CMK (cell line): ENCODE results near the gene HOXB1.
"Not testable (repeated sequence)": the region's sequence is repeated elsewhere in the genome, so short reads cannot be mapped to it uniquely, and the experiment has no call there.

Experiments
- DNase-seq: peaks from one replicate; pipeline ENCODE4 v3.0.0-alpha.2; 2010; ENCODE audit warnings: low read depth

HOXB1 gene

DNA sequence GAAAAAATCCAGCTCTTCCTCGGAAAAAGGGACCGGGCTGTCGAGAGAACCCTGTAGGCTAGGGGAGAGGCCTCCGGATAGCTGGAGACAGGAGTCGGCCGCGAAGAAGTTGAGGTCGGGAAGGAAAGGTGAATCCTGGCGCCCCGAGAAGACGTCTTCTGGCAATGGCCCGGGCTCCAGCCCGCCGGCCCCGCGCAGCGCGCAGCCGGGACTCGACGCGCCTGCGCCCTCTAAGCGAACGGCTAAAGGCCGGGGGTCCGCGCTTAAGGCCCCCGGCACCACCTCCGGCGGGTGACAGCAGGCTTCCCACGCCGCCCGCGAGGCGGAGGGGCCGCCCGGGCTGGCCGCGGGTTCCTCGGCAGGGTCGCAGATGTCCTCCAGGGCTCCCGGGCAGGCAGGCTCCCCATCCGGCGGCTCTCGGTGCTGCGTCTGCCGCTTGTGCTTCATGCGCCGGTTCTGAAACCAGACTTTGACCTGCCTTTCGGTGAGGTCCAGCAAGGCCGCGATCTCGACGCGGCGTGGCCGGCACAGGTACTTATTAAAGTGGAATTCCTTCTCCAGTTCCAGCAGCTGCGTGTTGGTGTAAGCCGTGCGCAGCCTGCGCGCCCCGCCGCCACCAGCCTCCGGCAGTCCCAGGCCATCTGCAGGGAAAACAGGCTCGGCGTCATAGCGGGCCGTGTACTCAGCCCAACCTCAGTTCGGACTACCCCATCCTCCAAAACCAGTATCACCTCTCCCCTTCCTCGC is 12.5 kb upstream of the HOXB1 start:
- no peak for DNase-seq

DNA sequence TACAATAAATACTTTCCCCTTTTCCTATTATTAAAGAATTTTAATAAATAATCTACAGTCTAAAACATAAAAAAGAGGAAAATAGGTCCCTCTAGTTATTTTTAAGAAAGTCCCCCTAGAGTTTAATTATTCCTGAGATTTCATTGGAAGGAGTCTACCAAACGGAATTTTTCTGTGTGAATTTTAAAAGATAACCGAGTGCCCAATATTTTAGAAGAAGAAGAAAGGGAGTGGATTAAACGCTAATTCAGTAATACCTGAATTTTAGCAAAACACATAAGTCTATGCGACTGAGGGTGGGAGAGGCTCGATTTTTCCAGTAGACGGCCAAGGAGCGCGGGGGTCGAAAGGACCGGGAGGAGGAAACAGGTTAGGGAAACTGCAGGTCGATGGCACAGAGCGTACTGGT is 11.9 kb upstream of the HOXB1 start:
- DNase-seq = no peak

DNA sequence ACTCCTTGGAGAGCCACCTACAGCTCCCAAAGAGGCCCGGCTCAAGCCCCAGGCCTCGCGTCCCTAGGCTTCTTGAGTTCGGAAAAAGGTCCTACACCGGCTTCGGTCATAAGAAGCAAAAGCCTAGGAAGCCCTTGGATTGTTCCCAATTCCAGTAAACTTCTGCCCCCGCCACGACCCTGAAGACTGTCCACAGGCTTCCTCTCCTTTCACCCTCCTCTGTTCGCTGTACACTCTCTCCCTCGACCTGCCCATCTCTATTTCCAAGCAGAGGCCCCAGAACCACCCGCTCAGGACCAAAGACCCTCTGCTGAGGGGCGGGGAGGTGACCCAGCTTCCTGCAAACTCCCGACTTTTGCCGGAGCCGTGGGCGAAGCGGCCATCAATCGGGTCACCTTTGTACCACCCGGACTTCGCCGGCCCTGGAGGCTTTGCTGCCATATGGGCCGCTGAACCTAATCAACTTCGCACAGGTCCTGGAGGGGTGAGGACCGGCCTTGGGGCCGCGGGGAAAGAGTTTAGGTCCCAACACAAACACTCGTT is 11.4 kb upstream of the HOXB1 start:
- DNase-seq = no peak

DNA sequence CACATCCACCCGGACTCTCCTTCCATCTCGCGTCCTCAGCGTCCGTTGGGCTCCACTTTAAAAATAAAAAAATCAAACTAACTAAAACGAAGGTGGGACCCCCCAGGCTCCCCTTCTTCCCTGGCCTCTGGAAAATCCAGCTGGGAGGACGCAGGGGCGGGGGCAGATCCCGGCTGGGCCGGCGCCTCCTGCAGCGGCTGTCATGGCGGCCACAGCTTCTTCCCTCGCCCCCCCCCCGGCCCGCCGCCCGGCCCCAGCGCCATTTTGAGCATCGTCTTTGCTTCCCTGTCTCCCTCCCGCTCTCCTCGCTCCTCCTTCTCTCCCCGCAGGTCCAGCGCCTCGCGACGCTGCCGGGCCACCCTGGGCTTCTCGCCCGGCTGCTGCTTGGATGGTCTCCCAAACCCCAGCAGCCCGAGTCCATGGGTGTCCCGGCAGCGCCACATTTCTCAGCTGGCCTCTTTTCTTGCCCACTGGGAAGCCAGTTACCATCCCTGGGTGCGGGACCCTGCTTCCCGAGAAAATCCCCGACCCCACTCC is 10.8 kb upstream of the HOXB1 start:
- no peak for DNase-seq

DNA sequence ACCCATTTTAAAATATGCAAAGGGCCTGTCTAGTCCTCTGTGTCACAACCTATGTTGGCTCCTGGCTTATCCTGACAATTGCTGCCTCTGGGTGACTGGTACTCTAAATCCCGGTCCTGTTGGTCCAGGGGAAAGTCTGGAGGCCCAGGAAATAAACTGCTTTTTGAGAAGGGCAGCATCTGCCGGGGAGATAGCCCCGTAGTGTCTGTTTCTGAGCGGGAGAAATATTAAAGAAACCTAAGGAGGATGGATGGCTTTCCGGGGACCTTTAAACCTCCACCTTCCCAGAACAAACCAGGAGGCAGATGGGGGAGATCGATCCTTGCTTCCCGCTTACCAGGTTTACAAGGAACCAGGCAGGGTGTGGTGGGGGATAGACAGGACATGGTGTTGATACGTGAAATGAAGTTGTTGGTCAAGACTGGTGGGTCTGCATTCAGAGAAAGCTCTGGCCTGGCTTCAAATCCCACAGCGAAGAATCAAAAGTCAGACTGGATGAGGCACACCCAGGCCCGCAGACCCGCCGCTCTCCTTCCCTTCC is 10.3 kb upstream of the HOXB1 start:
- DNase-seq = no peak

DNA sequence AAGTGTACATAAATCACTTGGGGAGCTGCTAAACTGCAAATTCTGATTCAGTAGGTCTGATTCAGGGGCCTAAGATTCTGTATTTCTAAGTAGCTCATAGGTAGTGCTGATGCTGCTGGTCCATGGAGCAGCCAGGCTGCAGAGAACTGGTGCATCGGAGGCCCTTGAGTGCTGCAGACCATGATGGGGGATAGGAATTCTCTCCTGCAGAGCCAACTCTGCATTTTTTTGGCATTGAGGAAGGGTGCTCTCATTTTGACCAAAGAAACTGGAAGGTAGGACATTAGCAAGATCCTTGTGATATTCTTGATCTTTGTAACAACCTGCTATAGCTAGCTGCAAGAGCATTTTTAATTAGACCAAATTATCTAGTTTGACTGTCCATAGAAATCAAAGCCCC is 9.4 kb upstream of the HOXB1 start:
- DNase-seq = no peak

DNA sequence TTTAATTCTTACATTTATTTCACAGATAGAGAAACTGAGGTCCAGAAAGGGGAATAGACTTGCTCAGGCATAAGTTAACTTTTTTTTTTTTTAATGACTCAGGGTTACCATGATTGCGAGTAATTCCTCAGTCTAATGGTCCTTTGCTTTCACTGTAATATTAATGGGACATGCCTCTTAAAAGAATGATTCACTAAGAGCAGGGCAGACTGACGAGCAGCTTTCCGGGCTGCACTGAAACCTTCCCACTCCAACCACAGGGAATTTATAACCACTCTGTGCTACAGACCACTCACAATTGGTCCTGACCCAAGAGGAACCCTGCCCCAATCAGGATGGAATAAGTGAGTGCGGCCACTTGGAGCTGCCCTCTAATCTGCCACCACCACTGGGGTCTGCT is 8.4 kb upstream of the HOXB1 start:
- DNase-seq = no peak

DNA sequence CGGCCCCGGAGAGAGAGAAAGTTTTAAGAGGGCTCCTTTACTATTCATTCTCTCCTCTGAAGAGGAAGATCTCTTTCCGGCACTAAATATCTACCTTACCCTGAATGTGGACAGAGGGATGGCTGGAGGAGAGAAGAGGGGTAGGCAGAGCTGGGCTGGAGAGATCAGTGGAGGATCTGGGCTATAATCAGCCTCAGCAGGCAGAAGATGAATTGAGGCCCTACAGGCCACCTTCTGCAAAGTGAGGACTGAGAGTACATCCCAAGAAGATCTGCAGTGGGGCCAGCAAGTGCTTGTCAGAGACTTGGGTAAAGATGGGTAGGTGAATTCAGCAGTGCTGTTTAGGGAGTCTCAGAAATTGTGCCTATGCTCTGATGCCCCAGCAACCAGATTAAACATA is 6.5 kb upstream of the HOXB1 start:
- no peak for DNase-seq

DNA sequence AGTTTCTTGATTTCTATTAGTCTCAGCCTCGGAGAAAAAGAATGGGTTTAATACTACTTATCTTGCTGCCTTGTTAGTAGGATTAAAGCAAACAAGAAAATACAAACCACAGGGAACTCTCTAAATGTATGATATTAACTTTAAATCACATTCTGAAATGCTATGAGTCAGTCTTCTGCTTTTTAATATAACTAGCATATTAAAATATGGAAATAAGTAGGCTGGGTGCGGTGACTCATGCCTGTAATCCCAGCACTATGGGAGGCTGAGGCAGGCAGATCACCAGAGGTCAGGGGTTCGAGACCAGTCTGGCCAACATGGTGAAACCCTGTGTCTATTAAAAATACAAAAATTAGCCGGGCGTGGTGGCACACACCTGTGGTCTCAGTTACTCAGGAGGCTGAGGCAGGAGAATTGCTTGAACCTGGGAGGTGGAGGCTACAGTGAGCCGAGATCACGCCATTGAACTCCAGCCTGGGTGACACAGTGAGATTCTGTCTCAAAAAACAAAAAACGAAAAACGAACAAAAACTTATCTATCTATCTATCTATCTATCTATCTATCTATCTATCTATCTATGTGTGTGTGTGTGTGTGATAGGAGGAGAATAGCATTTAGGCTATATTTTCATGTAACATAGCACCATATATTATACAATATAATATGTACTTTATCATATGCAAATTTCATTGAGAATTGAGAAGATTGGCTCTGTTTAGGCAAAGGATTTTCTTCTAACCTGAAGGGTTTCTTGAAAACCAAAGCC is 5.2 kb upstream of the HOXB1 start:
- DNase-seq = not testable (repeated sequence)

DNA sequence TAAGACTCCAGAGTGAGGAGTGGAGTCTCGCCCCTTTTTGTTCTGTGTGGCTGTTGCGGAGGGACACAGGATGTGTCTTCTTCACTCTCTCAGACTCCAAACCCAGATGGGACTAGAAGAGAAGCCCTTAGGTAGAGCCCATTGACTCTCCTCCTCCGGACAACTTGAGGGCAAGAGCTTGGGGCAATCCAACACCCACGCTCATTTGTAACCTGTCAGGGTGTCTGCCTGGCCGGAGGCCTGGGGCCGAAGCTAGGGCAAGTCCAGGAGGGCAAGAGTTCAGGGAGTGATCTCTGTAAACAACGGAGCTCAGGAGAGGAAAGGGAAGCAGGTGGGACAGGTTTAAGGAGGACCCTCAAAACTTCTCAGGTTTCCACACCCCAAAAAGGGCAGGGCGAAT is 1.4 kb upstream of the HOXB1 start:
- DNase-seq = no peak

DNA sequence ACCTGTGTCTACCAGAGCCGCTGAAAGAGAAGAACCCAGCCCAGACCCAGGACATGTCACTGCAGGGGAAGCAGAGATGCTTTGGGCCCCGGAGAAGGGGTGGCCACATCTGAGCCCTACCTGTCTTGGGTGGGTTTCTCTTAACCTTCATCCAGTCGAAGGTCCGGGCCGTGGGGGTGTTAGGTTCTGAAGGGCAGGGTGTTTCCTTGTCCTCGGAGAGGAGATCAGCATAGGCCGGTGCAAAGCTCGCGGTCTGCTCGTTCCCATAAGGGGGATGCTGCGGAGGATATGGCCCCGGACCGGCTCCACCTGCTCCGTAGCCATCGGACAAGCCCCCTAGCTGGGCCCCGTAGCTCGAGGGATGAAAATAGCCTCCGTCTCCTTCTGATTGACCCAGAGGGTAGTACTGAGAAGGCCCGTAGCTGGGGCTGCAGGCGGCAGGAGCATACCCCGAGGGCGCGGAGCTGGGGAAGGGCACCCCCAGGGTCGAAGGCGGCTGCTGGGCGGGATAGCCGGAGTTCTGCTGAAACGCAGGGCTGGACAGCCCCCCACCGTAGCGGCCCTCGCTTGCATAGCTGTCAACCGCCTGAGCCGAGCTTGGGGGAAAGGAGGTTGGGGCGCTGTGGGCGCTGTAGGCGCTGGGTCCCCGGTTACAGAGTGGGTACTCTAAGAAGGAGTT is 464 bp downstream of the HOXB1 start:
- DNase-seq = no peak

DNA sequence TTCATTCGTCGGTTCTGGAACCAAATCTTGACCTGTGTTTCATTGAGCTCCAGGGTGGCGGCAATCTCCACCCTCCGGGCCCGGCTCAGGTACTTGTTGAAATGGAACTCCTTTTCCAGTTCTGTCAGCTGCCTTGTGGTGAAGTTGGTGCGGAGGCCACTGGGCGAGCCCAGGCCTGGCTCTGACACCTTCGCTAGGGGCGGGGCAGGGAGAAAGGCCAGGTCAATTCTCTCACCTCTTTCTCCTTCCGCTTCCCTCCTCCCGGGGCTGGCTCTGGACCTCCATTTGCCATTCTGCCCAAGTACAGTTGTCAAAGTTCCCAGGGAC is 1.2 kb downstream of the HOXB1 start:
- DNase-seq = no peak

DNA sequence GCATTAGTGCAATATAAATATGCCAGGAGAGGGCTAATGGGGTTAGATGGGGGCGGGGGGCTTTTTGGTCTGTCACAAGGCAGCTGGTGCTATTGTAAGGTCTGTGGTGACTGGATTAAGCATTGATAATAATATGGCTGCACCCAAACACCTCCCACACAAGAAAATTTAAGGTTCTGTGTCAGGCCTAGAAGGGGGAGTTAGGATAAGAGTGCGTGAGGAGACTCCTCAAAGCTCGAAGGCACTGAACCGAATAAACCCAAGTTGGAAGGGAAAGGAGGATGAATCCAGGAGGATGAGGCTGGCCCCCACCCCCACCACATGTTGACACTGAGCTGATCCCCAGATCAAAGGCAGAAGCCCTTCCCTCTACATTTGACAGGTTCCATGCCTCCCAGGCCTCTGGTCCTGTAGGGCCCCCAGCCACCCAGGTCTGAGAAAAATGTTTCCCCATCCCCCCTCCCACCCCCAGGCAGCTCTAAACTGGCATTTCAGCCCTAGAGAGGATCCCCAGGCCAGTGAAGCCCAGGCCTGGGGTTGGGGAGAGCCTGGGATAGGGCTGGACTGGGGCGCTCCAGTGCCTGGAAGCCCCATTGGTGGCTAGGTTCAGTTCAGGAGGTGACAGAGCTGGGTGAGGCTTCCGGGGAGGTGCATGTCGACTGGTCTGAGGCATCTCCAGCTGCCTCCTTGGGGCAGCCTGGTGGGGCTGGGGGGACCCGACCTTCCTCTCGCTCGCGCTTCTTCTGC is 1.7 kb downstream of the HOXB1 start:
- DNase-seq = no peak

DNA sequence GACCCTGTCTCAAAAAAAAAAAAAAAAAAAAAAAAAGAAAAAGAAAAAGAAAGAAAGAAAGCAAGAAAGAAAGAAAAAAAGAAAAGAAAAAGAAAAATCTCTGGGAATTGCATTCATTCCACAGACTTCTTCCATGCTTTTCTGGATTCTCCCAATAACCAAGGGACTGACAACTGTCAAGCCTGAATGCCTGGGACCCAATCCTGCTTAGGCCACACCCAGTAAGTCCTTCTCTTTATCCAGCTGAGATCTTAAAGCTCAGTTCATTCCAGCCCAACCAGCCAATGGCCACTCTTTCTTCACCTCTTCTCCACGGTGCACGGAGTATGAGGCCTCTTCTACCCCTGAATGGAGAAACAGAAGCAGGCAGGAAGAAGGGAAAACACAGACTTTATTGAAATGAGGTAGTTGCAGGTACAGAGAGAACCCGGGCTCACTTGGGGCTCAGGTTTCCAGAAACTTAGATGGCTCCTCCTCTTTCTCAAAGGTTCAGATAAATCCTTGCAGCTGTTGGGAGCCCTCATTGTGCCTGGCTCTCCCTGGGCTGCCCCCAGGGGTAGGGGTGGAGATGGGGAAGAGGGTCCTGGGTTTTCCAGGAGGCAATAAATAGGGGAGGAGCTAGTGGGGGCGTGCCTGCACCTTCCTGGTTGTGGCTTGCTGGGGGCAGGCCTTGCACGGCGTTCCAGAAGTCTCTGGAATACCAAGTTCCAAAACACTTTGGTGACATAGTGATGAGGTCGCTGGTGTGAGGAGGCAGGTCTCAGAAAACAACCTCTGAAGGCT is 2.5 kb downstream of the HOXB1 start:
- DNase-seq = no peak

DNA sequence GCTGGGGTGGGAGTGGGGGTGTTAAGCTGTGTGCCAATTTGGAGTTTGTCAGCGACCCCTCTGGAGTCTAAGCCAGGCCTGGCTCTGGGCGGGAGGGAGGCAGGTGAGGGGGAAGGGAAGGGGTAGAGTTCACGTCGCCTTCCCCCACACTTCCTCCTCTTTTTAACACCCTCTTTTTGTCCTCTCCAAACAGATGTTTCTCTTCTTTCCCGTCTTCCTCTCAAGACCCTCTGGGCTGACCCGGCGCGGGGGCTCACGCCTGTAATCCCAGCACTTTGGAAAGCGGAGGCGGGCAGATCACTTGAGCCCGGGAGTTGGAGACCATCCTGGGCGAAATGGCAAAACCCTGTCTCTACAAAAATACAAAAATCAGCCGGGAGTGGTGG is 3.3 kb downstream of the HOXB1 start:
- no peak for DNase-seq

DNA sequence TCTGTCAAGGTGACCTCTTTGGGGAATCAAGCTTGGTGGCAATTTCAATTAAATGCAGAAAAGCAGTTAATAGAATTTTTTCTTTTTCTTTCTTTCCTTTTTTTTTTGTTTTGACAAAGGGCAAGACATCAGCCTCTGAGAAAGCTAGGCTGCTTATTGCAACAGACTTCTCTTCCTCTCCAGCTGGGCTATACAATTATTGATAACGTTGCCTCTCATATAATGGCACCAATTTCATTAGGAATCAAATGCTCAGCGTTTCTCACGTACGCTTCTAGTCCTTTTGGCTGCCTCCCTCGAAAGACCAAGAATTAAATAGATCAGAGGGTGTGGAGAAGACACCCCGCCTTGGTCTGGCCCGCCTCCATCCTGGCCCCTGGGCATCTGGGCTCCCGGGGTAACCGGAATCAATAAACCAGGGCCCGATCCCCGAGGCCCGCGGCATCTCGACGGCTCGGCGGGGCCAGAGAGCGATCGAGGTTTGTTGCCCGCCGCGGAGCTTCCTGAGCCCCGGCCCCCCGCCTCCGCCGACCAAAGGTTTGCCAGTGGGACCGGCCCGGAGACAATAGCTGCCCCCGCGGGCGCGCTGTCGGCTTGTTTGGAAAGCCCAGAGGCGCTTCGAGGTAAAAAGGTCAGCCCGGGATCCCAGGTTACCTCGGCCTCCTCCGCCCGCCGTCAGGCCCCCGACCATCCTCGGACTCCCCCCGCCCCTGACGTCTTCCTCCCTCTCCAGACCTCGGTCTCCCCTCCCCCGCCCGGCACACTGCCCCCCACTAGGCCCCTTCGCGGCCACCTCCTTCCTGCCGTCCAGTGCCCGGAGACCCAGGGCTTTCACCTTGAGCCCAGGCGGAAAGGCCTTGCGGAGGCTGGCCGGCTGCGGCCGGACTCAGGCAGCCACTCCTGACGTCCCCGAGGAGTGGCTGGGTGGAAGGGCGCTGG is 3.9 kb downstream of the HOXB1 start:
- DNase-seq = no peak

DNA sequence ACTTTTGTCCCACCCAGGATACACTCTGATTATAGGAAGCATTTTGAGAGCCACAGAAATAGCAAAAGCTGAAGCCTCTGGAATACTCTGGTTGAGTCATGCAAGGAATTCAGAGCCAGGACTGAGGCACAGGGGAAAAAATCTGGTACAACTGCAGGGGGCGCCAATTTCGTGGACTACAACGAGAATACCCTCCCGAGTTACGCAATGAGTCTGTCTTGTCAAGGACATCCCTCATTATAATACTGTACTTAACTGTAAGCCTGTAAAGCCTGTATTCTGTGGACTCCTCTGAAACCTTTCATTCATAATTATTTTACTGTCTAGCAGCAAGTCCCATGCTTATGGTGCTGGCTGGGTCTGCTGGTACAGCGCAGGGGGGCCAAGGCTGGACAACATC is 7.8 kb downstream of the HOXB1 start:
- DNase-seq = no peak

DNA sequence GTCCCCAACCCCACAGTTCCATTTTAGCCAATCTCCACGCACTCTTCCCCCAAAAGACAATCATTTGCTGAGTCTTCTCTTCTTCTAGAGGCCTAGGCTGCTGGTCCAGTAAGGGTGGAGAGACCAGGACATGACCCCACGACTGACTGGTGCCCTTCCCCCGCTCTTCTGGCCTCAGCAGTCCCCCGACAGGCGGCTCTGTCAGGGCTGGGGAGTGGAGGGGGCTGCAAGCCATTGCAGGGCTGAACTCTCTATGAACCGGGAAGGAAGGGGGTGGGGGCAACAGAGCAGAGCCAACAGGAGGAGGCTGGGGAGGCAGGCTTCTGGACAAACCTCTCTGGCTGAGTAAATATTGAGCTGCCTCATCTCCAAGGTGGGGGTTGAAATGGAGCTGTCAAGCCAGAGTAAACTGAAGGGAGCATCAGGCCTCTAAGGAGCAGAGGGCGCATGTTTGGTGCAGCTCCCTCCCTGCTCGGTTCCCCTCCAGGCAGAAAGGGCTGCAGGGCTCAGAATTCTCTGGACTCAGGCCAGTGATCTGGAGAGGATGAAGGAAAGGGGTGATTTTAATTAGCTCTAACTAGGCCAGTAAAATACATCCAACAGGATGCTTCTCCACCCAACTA is 8.7 kb downstream of the HOXB1 start:
- DNase-seq = peak; percentile 58

DNA sequence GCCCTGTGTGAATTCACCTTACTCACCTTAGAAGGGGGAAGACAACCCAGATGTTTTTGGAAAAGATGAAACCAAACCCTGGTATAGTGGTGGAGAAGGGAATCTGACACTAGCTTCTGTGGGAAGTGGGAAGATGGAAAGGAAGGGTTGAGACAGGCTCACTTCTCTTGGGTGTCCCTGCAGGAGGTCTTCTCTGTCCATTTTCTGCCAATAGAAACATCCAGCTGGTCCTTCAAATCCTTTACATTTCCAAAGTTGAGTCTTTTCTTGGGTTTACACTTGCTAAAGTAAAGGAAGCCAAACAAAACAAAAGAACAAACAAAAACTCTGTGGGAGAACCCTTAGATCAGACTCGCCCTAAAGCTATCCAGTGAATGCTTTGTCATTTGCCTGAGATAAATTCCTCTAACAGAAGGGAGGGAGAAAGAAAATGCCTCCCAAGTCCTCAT is 10.2 kb downstream of the HOXB1 start:
- no peak for DNase-seq
